ENCODE measurements around the gene BBC3.

DNA sequence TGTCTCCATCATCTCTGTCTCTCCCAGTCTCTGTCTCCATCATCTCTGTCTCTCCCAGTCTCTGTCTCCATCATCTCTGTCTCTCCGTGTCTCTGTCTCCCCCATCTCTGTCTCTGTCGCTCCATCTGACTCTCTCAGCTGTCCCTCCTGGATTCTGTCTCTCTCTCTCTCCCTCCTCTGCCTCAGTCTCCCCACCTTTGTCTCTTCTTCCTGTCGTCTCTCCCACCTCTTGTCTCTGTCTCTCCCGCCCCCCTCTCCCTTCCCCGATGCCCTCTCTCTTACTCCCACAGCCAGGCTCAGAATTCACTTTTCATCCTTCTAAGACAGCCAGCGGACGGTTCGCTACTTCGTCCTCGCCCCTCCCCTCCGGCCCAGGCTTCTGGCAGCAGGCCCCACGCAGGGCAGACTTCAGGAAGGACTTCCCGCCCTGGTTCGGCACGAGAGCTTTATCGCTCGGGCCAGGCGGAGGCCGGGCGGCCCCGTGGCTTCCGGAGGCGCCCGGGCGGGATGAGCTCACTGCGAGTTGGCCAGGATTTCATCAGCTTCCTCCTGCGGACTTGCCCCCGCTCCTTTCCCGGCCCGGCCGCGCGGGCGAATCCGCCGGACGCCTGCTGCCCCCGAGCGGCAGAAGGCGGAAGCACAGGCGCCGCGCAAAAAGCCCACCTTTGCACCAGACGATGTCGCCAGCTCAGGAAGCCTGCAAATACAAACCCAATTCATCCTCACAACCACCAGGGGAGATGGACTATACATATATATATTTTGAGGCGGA, 13.0 kb upstream of the BBC3 start:
- TF ChIP-seq, protein P1, sequence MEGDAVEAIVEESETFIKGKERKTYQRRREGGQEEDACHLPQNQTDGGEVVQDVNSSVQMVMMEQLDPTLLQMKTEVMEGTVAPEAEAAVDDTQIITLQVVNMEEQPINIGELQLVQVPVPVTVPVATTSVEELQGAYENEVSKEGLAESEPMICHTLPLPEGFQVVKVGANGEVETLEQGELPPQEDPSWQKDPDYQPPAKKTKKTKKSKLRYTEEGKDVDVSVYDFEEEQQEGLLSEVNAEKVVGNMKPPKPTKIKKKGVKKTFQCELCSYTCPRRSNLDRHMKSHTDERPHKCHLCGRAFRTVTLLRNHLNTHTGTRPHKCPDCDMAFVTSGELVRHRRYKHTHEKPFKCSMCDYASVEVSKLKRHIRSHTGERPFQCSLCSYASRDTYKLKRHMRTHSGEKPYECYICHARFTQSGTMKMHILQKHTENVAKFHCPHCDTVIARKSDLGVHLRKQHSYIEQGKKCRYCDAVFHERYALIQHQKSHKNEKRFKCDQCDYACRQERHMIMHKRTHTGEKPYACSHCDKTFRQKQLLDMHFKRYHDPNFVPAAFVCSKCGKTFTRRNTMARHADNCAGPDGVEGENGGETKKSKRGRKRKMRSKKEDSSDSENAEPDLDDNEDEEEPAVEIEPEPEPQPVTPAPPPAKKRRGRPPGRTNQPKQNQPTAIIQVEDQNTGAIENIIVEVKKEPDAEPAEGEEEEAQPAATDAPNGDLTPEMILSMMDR (IDR thresholded peaks at IDR 0.05) = peak; percentile 97
- no peak for TF ChIP-seq ZFX (IDR thresholded peaks at IDR 0.05; ENCODE audit: borderline replicate concordance)

Data from 22Rv1 (cell line).